ENCODE data around the gene NPHP4. TPM values are rescaled to one million over a fixed set of nuclear protein-coding genes. Genes with fewer than 3 reads are reported as not detected.

The NPHP4 gene
- total RNA-seq, 2 donors from 2014 or later, result 6.2 to 15.9 TPM

GRCh38 chr1:5994713-5995621, 2.7 kb upstream of the NPHP4 start:
- no peak overlapping the region for H3K9ac ChIP-seq (ENCODE audit: low read depth in 2 of 2, low read length in 2 of 2)
- H3K27me3 ChIP-seq, result no peaks in the 10 kb centered on the region
- H3K4me3 ChIP-seq, result peak overlapping the region; percentile 7
- no peaks in the 10 kb centered on the region for H3K36me3 ChIP-seq
- H3K4me1 ChIP-seq, result peaks cover 5% of the 10 kb centered on the region
- H3K27ac ChIP-seq, result no peak overlapping the region
- no peaks in the 10 kb centered on the region for H3K9me3 ChIP-seq
- no peak for TF ChIP-seq CTCF (IDR thresholded peaks at IDR 0.05)
- DNase-seq, result peak; percentile 27
- intact Hi-C loops (cut with DNase I), result no loop called here

- Histone ChIP-seq H3K27ac (no peak overlapping the region), H3K27me3 (no peaks in the 10 kb centered on the region), H3K9ac (ENCODE audit: low read depth in 2 of 2, low read length in 2 of 2) (no peak overlapping the region), H3K4me3 (peak overlapping the region; percentile 88), H3K4me1 (peaks cover 5% of the 10 kb centered on the region), H3K36me3 (no peaks in the 10 kb centered on the region), H3K9me3 (no peaks in the 10 kb centered on the region)
- intact Hi-C loops (cut with DNase I), result no loop called here
- TF ChIP-seq CTCF (IDR thresholded peaks at IDR 0.05), result no peak
- DNase-seq, result no peak
Measured at GRCh38 chr1:5993556-5994491, 1.6 kb upstream of the NPHP4 start.

GRCh38 chr1:5992814-5993555, 760 bp upstream of the NPHP4 start:
- DNase-seq, result no peak
- H3K4me1 ChIP-seq, result peaks cover 5% of the 10 kb centered on the region
- peak overlapping the region; percentile 25 for H3K27ac ChIP-seq
- TF ChIP-seq CTCF (IDR thresholded peaks at IDR 0.05), result no peak
- intact Hi-C loops (cut with DNase I), result no loop called here
- H3K9ac ChIP-seq (ENCODE audit: low read depth in 2 of 2, low read length in 2 of 2), result peak overlapping the region in 1 of 2 donors; percentile 47
- H3K4me3 ChIP-seq, result peak overlapping the region; percentile 88
- H3K9me3 ChIP-seq, result no peaks in the 10 kb centered on the region
- no peaks in the 10 kb centered on the region for H3K27me3 ChIP-seq
- no peaks in the 10 kb centered on the region for H3K36me3 ChIP-seq

- H3K9ac ChIP-seq (ENCODE audit: low read depth in 2 of 2, low read length in 2 of 2), result peak overlapping the region; percentile 63 to 68
- intact Hi-C loops (cut with DNase I), result no loop called here
- no peaks in the 10 kb centered on the region for H3K9me3 ChIP-seq
- no peaks in the 10 kb centered on the region for H3K36me3 ChIP-seq
- peak overlapping the region; percentile 88 for H3K4me3 ChIP-seq
- peak; percentile 52 for DNase-seq
- H3K27me3 ChIP-seq, result no peaks in the 10 kb centered on the region
- peak overlapping the region; percentile 61 for H3K27ac ChIP-seq
- no peak for TF ChIP-seq CTCF (IDR thresholded peaks at IDR 0.05)
- H3K4me1 ChIP-seq, result peaks cover 5% of the 10 kb centered on the region
Measured at GRCh38 chr1:5991381-5992025, 722 bp downstream of the NPHP4 start.
